ENCODE measurements around the gene KRT9. TPM values are rescaled to one million over a fixed set of nuclear protein-coding genes. Genes with fewer than 3 reads are reported as not detected.

KRT9 gene
- polyA plus RNA-seq, 3 donors = not detected

DNA sequence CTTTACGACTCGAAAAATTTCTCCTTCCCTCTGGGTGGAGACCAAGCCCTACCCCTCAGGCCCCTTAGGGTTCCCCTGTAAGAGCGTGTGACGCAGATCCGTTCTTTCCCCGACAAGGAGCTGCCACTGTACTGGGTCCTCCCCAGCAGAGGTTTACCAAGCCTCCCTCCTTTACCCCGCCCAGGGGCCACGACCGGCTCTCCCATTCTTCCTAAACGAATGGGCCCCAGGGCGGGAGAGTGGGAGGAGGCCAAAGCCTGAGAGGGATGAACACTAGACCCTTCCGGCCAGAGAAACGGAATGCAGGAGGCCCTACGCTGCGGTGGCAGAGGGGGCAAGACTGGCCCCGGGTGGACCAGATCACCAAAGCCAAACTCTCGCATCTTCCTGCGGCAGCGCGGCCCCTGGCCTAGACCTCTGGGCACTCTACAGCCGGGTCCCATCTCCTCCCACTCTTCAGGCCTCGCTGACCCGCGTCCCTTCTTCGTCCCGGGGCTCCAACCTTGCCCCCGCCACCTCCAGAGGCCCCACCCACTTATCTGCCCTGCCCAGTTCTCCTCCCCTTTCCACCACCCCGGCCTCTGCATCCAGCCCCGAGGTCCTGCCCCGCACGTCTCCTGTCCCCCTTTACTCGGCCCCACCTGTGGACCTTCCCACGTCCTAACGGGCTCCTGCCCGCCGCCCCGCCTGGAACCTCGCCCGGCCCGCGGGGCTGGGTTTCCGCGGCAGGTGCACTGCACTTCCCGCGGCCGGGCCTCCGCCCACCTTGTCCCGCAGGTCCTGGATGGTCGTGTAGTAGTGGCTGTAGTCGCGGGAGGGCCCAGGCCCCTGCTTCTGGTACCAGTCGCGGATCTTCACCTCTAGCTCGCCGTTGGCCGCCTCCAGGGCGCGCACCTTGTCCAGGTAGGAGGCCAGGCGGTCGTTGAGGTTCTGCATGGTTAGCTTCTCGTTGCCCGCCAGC is 44.5 kb downstream of the KRT9 start:
- Histone ChIP-seq H3K36me3 (replicated peaks in 1 of 2; ENCODE audit: control insufficient read depth in 1 of 2, insufficient read depth in 2 of 2, low read length in 2 of 2) (no peaks in the 10 kb centered on the region), H3K79me2 (ENCODE audit: insufficient read depth, low read length) (no peaks in the 10 kb centered on the region), H3K4me2 (replicated peaks; ENCODE audit: extremely low read depth, low read length, poor library complexity, severe bottlenecking) (peak overlapping the region; percentile 14), H3K9me3 (replicated peaks in 1 of 2; ENCODE audit: control insufficient read depth in 1 of 2, insufficient read depth in 1 of 2, low read length in 2 of 2) (peaks cover 0 to 21% of the 10 kb centered on the region in 2 donors), H3K4me3 (replicated peaks in 1 of 3; ENCODE audit: low read depth in 2 of 3, low read length in 3 of 3) (no peak overlapping the region), H4K20me1 (ENCODE audit: insufficient read depth, low read length) (no peaks in the 10 kb centered on the region), H3K9ac (ENCODE audit: insufficient read depth, low read length, poor library complexity, severe bottlenecking) (no peak overlapping the region), H3K4me1 (ENCODE audit: control insufficient read depth in 1 of 2, insufficient read depth in 2 of 2, low read length in 2 of 2) (peaks cover 6 to 10% of the 10 kb centered on the region in 2 donors), H2AFZ (ENCODE audit: insufficient read depth, low read depth, low read length, poor library complexity, severe bottlenecking) (peak overlapping the region; percentile 52), H3K27me3 (ENCODE audit: control insufficient read depth in 2 of 2, insufficient read depth in 2 of 2, low read length in 2 of 2) (peaks cover 39 to 72% of the 10 kb centered on the region in 2 donors), H3K27ac (ENCODE audit: low read depth in 1 of 2, low read length in 2 of 2) (no peak overlapping the region)
- 10% methylated on average over 61 of the region's 62 CpGs for WGBS (ENCODE audit: insufficient coverage)
- H3K4me1 Mint-ChIP-seq = peaks cover 15% of the 10 kb centered on the region
- peaks cover 2 to 3% of the 10 kb centered on the region in 2 donors for H3K36me3 Mint-ChIP-seq
- H3K9me3 Mint-ChIP-seq = peaks cover 0 to 14% (median 7%) of the 10 kb centered on the region in 7 donors
- H3K27me3 Mint-ChIP-seq (ENCODE audit: low read depth in 3 of 3) = peaks cover 60 to 80% (median 64%) of the 10 kb centered on the region in 3 donors
- intact Hi-C loops (cut with micrococcal nuclease) = no loop called here
- no peak for DNase-seq
- peak overlapping the region in 2 of 7 donors; percentile 9 to 11 for H3K27ac Mint-ChIP-seq
- TF ChIP-seq CTCF (IDR thresholded peaks at IDR 0.05) = no peak
- H3K4me3 Mint-ChIP-seq = peak overlapping the region in 1 of 2 donors; percentile 82

DNA sequence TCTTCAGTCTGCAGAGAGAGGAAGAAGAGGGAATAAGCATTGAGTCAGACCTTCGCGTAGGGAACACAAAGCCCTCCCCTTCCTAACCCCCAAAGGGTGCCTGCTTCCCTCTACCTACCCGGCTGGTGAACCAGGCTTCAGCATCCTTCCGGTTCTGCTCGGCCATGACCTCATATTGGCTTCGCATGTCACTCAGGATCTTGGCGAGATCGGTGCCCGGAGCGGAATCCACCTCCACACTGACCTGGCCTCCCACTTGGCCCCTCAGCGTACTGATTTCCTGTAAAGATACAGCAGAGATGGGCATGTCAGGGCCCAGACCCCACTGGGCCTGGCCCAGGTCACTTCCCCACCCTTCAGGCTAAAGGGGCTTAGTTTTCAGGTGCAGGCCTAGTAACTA is 47.6 kb downstream of the KRT9 start:
- peaks cover 21 to 45% of the 10 kb centered on the region in 2 donors for H3K27me3 ChIP-seq (ENCODE audit: control insufficient read depth in 2 of 2, insufficient read depth in 2 of 2, low read length in 2 of 2)
- peaks cover 15 to 21% of the 10 kb centered on the region in 2 donors for H3K4me1 ChIP-seq (ENCODE audit: control insufficient read depth in 1 of 2, insufficient read depth in 2 of 2, low read length in 2 of 2)
- H3K4me3 ChIP-seq (replicated peaks in 1 of 3; ENCODE audit: low read depth in 2 of 3, low read length in 3 of 3) = no peak overlapping the region
- Mint-ChIP-seq H3K27me3 (ENCODE audit: low read depth in 3 of 3) (peaks cover 41 to 54% (median 46%) of the 10 kb centered on the region in 3 donors), H3K4me1 (peaks cover 19% of the 10 kb centered on the region), H3K36me3 (peaks cover 2 to 3% of the 10 kb centered on the region in 2 donors), H3K9me3 (peaks cover 0 to 14% (median 5%) of the 10 kb centered on the region in 7 donors), H3K27ac (no peak overlapping the region), H3K4me3 (no peak overlapping the region)
- H3K9ac ChIP-seq (ENCODE audit: insufficient read depth, low read length, poor library complexity, severe bottlenecking) = no peak overlapping the region
- no peak overlapping the region for H3K27ac ChIP-seq (ENCODE audit: low read depth in 1 of 2, low read length in 2 of 2)
- no peaks in the 10 kb centered on the region for H4K20me1 ChIP-seq (ENCODE audit: insufficient read depth, low read length)
- WGBS (ENCODE audit: insufficient coverage) = 96% methylated on average over 9 of the region's 11 CpGs
- no peak for TF ChIP-seq CTCF (IDR thresholded peaks at IDR 0.05)
- no peak overlapping the region for H2AFZ ChIP-seq (ENCODE audit: insufficient read depth, low read depth, low read length, poor library complexity, severe bottlenecking)
- H3K4me2 ChIP-seq (replicated peaks; ENCODE audit: extremely low read depth, low read length, poor library complexity, severe bottlenecking) = no peak overlapping the region
- H3K36me3 ChIP-seq (replicated peaks in 1 of 2; ENCODE audit: control insufficient read depth in 1 of 2, insufficient read depth in 2 of 2, low read length in 2 of 2) = no peaks in the 10 kb centered on the region
- DNase-seq = no peak
- intact Hi-C loops (cut with micrococcal nuclease) = no loop called here
- H3K9me3 ChIP-seq (replicated peaks in 1 of 2; ENCODE audit: control insufficient read depth in 1 of 2, insufficient read depth in 1 of 2, low read length in 2 of 2) = peaks cover 0 to 21% of the 10 kb centered on the region in 2 donors
- H3K79me2 ChIP-seq (ENCODE audit: insufficient read depth, low read length) = no peaks in the 10 kb centered on the region

All from CD14-positive monocyte (primary cell).